BJ (cell line): ENCODE data around the gene MGAT3. TPM values are rescaled to one million over a fixed set of nuclear protein-coding genes. Genes with fewer than 3 reads are reported as not detected.

Experiments used
- CTCF ChIA-PET: fragments of 350-600 bp; formaldehyde crosslinking; extraction: SDS; loops from one replicate; lab custom pipeline; 2021; ENCODE audit warnings: antibody characterized with exemption, inconsistent platforms; lab: Yijun Ruan, JAX
- POLR2A ChIA-PET: fragments of 300-600 bp; sonication (Branson Sonifier 250); formaldehyde crosslinking; extraction: SDS; loops from one replicate; lab custom pipeline; 2021; ENCODE audit warnings: antibody characterized with exemption; lab: Charles Lee
- DNase-seq: peaks from one replicate; pipeline ENCODE4 v3.0.0-alpha.2; 2011; ENCODE audit warnings: low read depth
- H3K27me3 ChIP-seq: 2 replicates; pipeline ENCODE4 v1.6.0; 2011; ENCODE audit warnings: low read length; ENCODE audit not compliant: control insufficient read depth, insufficient read depth
- H3K36me3 ChIP-seq: 2 replicates; pipeline ENCODE4 v1.5.1; 2011; ENCODE audit warnings: low read length; ENCODE audit not compliant: control insufficient read depth, insufficient read depth
- H3K4me3 ChIP-seq: 2 replicates; pipeline ENCODE4 v1.5.1; 2011; ENCODE audit warnings: low read depth, mild to moderate bottlenecking, control low read depth, low read length
- CTCF ChIP-seq: IDR thresholded peaks from 2 replicates; pipeline ENCODE4 v1.5.1; 2011; ENCODE audit warnings: low read depth, mild to moderate bottlenecking, control low read depth, inconsistent platforms, low read length, moderate library complexity; ENCODE audit not compliant: insufficient read depth
- polyA plus RNA-seq: library from polyadenylated mRNA; depleted of rRNA; stranded (reverse); fragments of >200 nt; gene quantifications from 2 replicates; pipeline ENCODE4 v1.2.3, GENCODE V29; 2011

MGAT3 gene
- polyA plus RNA-seq, 1 experiment = 0.53 TPM

- DNase-seq = no peak
- Histone ChIP-seq H3K36me3 (no peaks in the 10 kb centered on the region), H3K27me3 (no peaks in the 10 kb centered on the region), H3K4me3 (no peak overlapping the region)
- no peak for TF ChIP-seq CTCF
- POLR2A ChIA-PET = no interaction called here
- CTCF ChIA-PET = interaction anchor here (0.6 to 2.8 kb wide), 19 partner anchors 8 to 127 kb away, joined by 3 to 12 read pairs (median 3); partner anchors contain the start of genes ATF4 and RPL3
Observed at GRCh38 chr22:39437791-39438704, 18.8 kb upstream of the MGAT3 start.

GRCh38 chr22:39439170-39439569 lies 17.6 kb upstream of the MGAT3 start:
- DNase-seq = no peak
- Histone ChIP-seq H3K27me3 (no peaks in the 10 kb centered on the region), H3K4me3 (no peak overlapping the region), H3K36me3 (no peaks in the 10 kb centered on the region)
- POLR2A ChIA-PET = no interaction called here
- no peak for TF ChIP-seq CTCF
- CTCF ChIA-PET = no interaction called here

- Histone ChIP-seq H3K36me3 (no peaks in the 10 kb centered on the region), H3K4me3 (no peak overlapping the region), H3K27me3 (no peaks in the 10 kb centered on the region)
- no peak for DNase-seq
- POLR2A ChIA-PET = no interaction called here
- CTCF ChIA-PET = no interaction called here
- TF ChIP-seq CTCF = no peak
Observed at GRCh38 chr22:39443398-39443797, 13.4 kb upstream of the MGAT3 start.

GRCh38 chr22:39444247-39444800 lies 12.5 kb upstream of the MGAT3 start:
- Histone ChIP-seq H3K27me3 (no peaks in the 10 kb centered on the region), H3K36me3 (no peaks in the 10 kb centered on the region), H3K4me3 (no peak overlapping the region)
- CTCF ChIA-PET = interaction anchor here (0.8 kb wide), 1 partner anchor 18 kb away, joined by 4 read pairs; no protein-coding TSS in a partner anchor
- POLR2A ChIA-PET = no interaction called here
- TF ChIP-seq CTCF = no peak
- no peak for DNase-seq

GRCh38 chr22:39444937-39445465 lies 11.8 kb upstream of the MGAT3 start:
- no peak for DNase-seq
- ChIA-PET CTCF (interaction anchor here (0.8 to 1.3 kb wide), 2 partner anchors 8 to 17 kb away, joined by 4 to 5 read pairs; no protein-coding TSS in a partner anchor), POLR2A (no interaction called here)
- Histone ChIP-seq H3K36me3 (no peaks in the 10 kb centered on the region), H3K27me3 (no peaks in the 10 kb centered on the region), H3K4me3 (no peak overlapping the region)
- no peak for TF ChIP-seq CTCF
